Neural cell (in vitro differentiated cells): ENCODE data around the gene DEAF1.

ENCODE experiments used
- CTCF ChIP-seq: fragments of 450-650 bp; IDR thresholded peaks from 2 replicates; pipeline ENCODE4 v1.5.1; 2014; ENCODE audit warnings: antibody characterized with exemption, mild to moderate bottlenecking, moderate library complexity; ENCODE audit not compliant: poor library complexity, severe bottlenecking
- EP300 ChIP-seq: fragments of 450-650 bp; conservative IDR thresholded peaks from 2 replicates; pipeline ENCODE4 v1.6.1; 2014; ENCODE audit warnings: antibody characterized with exemption, mild to moderate bottlenecking, moderate library complexity; ENCODE audit not compliant: poor library complexity, severe bottlenecking
- EZH2 ChIP-seq: fragments of 200-600, 300-800 bp; shearing (Covaris generic), sonication (generic); IDR thresholded peaks from 2 replicates; pipeline ENCODE4 v1.6.1; 2014; ENCODE audit warnings: antibody characterized with exemption, low read length, borderline replicate concordance, mild to moderate bottlenecking; ENCODE audit not compliant: insufficient read depth, poor library complexity, severe bottlenecking
- RAD21 ChIP-seq: fragments of 450-650 bp; conservative IDR thresholded peaks from 2 replicates; pipeline ENCODE4 v1.6.1; 2014; ENCODE audit warnings: antibody characterized with exemption, mild to moderate bottlenecking, moderate library complexity
- SMC3 ChIP-seq: fragments of 450-650 bp; conservative IDR thresholded peaks from 2 replicates; pipeline ENCODE4 v1.6.1; 2014; ENCODE audit warnings: antibody characterized with exemption, mild to moderate bottlenecking, moderate library complexity; ENCODE audit not compliant: poor library complexity

DNA sequence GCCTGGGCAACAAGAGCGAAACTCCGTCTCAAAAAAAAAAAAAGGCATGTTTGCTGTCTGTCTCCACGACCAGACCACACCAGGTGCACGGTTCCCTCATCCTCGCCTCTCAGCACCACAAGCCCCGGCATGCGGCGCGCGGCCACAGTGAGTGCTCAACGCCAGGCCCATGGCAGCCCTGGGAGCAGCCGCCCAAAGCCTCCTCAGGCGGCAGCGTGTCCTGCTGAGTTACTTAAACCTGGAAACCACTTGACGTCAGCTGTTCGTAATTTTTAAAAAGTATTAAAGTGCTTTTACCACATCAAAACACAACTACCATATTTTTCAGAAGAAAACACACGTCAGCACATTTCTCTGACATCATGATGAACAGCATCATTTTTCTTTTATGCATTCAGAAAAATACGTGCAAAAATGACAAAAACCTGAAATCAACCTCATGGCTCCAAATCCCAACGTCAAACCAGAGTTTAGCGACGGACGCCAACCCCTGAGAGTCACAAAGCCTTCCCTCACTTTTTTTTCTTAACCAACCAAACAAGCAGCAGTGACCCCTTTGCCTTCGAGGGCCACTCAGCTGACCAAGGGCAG, 2.1 kb downstream of the DEAF1 start:
- TF ChIP-seq CTCF = no peak
- TF ChIP-seq EZH2 = no peak
- TF ChIP-seq RAD21 = no peak
- no peak for TF ChIP-seq SMC3
- TF ChIP-seq EP300 = no peak
